Measurements from ENCODE around the gene GREB1L. TPM values are rescaled to one million over a fixed set of nuclear protein-coding genes. Genes with fewer than 3 reads are reported as not detected.

The GREB1L gene
- total RNA-seq, 1 experiment from 2014 or later = 2.7 TPM

- DNase-seq (ENCODE audit: low spot score) = no peak
Measured at GRCh38 chr18:21484851-21485636, 243.0 kb downstream of the GREB1L start.

- no peak for DNase-seq (ENCODE audit: low spot score)
Measured at GRCh38 chr18:21486905-21487437, 244.9 kb downstream of the GREB1L start.

- peak; percentile 37 for DNase-seq (ENCODE audit: low spot score)
Measured at GRCh38 chr18:21489119-21489750, 247.2 kb downstream of the GREB1L start.

GRCh38 chr18:21489919-21490495 lies 248.0 kb downstream of the GREB1L start:
- DNase-seq (ENCODE audit: low spot score) = no peak

GRCh38 chr18:21490748-21491147 lies 248.7 kb downstream of the GREB1L start:
- no peak for DNase-seq (ENCODE audit: low spot score)

- DNase-seq (ENCODE audit: low spot score) = no peak
Measured at GRCh38 chr18:21496277-21496835, 254.3 kb downstream of the GREB1L start.

- DNase-seq (ENCODE audit: low spot score) = no peak
Measured at GRCh38 chr18:21499997-21500396, 258.0 kb downstream of the GREB1L start.

GRCh38 chr18:21502661-21503060 lies 260.6 kb downstream of the GREB1L start:
- DNase-seq (ENCODE audit: low spot score) = no peak

- DNase-seq (ENCODE audit: low spot score) = no peak
Measured at GRCh38 chr18:21507913-21508701, 266.1 kb downstream of the GREB1L start.

GRCh38 chr18:21509062-21509461 lies 267.0 kb downstream of the GREB1L start:
- no peak for DNase-seq (ENCODE audit: low spot score)

- DNase-seq (ENCODE audit: low spot score) = no peak
Measured at GRCh38 chr18:21513292-21513691, 271.3 kb downstream of the GREB1L start.

- no peak for DNase-seq (ENCODE audit: low spot score)
Measured at GRCh38 chr18:21513741-21514140, 271.7 kb downstream of the GREB1L start.

GRCh38 chr18:21522530-21522929 lies 280.5 kb downstream of the GREB1L start:
- no peak for DNase-seq (ENCODE audit: low spot score)

- no peak for DNase-seq (ENCODE audit: low spot score)
Measured at GRCh38 chr18:21525916-21526315, 283.9 kb downstream of the GREB1L start.

- no peak for DNase-seq (ENCODE audit: low spot score)
Measured at GRCh38 chr18:21526463-21526862, 284.4 kb downstream of the GREB1L start.

- no peak for DNase-seq (ENCODE audit: low spot score)
Measured at GRCh38 chr18:21534327-21534726, 292.3 kb downstream of the GREB1L start.

- DNase-seq (ENCODE audit: low spot score) = no peak
Measured at GRCh38 chr18:21538230-21538629, 296.2 kb downstream of the GREB1L start.

- no peak for DNase-seq (ENCODE audit: low spot score)
Measured at GRCh38 chr18:21546423-21546822, 304.4 kb downstream of the GREB1L start.

- DNase-seq (ENCODE audit: low spot score) = no peak
Measured at GRCh38 chr18:21548647-21549046, 306.6 kb downstream of the GREB1L start.

GRCh38 chr18:21550510-21550970 lies 308.5 kb downstream of the GREB1L start:
- DNase-seq (ENCODE audit: low spot score) = no peak

- DNase-seq (ENCODE audit: low spot score) = no peak
Measured at GRCh38 chr18:21557607-21558253, 315.7 kb downstream of the GREB1L start.
